ENCODE results near the gene GDNF. TPM values are rescaled to one million over a fixed set of nuclear protein-coding genes. Genes with fewer than 3 reads are reported as not detected.
A peak's percentile ranks its signal among the peaks of the same experiment; 100 is the strongest.

The GDNF gene
- polyA plus RNA-seq, 1 donor = 11.2 TPM

- DNase-seq (ENCODE audit: low read depth) = no peak
Measured at GRCh38 chr5:37847978-37848425, 8.2 kb upstream of the GDNF start.

- no peak for DNase-seq (ENCODE audit: low read depth)
Measured at GRCh38 chr5:37846786-37847310, 7.0 kb upstream of the GDNF start.

GRCh38 chr5:37844009-37844408 lies 4.2 kb upstream of the GDNF start:
- no peak for DNase-seq (ENCODE audit: low read depth)

- no peak for DNase-seq (ENCODE audit: low read depth)
Measured at GRCh38 chr5:37842048-37842447, 2.2 kb upstream of the GDNF start.

- DNase-seq (ENCODE audit: low read depth) = no peak
Measured at GRCh38 chr5:37841203-37841602, 1.4 kb upstream of the GDNF start.

- no peak for DNase-seq (ENCODE audit: low read depth)
Measured at GRCh38 chr5:37840053-37841034, 503 bp upstream of the GDNF start.

- no peak for DNase-seq (ENCODE audit: low read depth)
Measured at GRCh38 chr5:37838933-37839341, 904 bp downstream of the GDNF start.

- no peak for DNase-seq (ENCODE audit: low read depth)
Measured at GRCh38 chr5:37838152-37838932, 1.5 kb downstream of the GDNF start.

GRCh38 chr5:37837414-37838032 lies 2.3 kb downstream of the GDNF start:
- peak; percentile 28 for DNase-seq (ENCODE audit: low read depth)

GRCh38 chr5:37836592-37837413 lies 3.0 kb downstream of the GDNF start:
- DNase-seq (ENCODE audit: low read depth) = no peak

- no peak for DNase-seq (ENCODE audit: low read depth)
Measured at GRCh38 chr5:37836235-37836591, 3.6 kb downstream of the GDNF start.

- no peak for DNase-seq (ENCODE audit: low read depth)
Measured at GRCh38 chr5:37835380-37835973, 4.4 kb downstream of the GDNF start.

GRCh38 chr5:37834542-37835379 lies 5.1 kb downstream of the GDNF start:
- no peak for DNase-seq (ENCODE audit: low read depth)

GRCh38 chr5:37833990-37834389 lies 5.9 kb downstream of the GDNF start:
- no peak for DNase-seq (ENCODE audit: low read depth)

GRCh38 chr5:37831821-37832534 lies 7.9 kb downstream of the GDNF start:
- DNase-seq (ENCODE audit: low read depth) = no peak

GRCh38 chr5:37830348-37830747 lies 9.5 kb downstream of the GDNF start:
- no peak for DNase-seq (ENCODE audit: low read depth)

GRCh38 chr5:37825334-37825915 lies 14.4 kb downstream of the GDNF start:
- no peak for DNase-seq (ENCODE audit: low read depth)

- no peak for DNase-seq (ENCODE audit: low read depth)
Measured at GRCh38 chr5:37823433-37824152, 16.2 kb downstream of the GDNF start.
